ENCODE results near the gene MAD2L2. TPM values are rescaled to one million over a fixed set of nuclear protein-coding genes. Genes with fewer than 3 reads are reported as not detected.

MAD2L2 gene
- total and polyA plus RNA-seq, 9 of the 15 experiments (the other 6 are each of a cell fraction or from before 2014, with no cell fraction given), result 12.4 to 286 (median 143) TPM

DNA sequence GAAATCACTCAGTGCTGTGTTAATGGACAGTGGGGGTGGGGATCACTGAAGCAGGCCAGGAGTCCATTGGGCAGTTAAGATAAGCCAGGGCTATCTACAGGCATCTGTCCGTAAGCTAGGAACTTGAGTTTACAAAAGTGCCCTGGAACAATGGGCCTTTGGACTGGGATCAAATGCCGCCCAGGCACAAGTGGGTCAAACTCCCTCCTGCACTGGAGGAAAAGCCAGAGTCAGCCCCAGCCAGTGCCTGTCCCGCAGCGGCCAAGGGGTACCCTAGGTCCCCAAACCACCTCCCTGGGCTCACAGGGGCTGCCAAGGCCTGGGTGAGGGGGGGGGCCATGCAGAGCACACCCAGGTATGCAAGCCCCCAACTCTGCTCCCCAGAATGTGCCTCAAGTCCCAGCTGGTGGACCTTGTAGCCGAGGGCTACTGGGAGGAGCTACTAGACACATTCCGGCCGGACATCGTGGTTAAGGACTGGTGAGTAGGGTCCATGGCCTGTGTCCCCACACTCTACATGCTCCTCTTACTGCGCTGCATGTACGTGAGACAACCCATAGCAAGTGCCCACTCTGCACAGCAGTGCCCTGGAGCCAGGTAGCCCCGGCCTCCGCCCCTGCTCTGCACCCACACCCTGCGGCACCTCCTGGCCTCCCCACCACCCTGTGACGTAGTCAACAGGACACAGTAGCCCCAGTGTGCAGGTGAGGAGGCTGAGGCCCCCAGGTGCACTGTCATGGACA, 9.2 kb downstream of the MAD2L2 start (continued):
- TF ChIP-seq ZNF445 (CRISPR knock-in tag; IDR thresholded peaks at IDR 0.05; ENCODE audit: low read depth) (no peak), MTA2 (IDR thresholded peaks at IDR 0.05; ENCODE audit: low read depth) (peak; percentile 87), PCBP1 (IDR thresholded peaks at IDR 0.05; ENCODE audit: low read depth, low read length, poor library complexity, severe bottlenecking) (no peak), NFIX (CRISPR knock-in tag; IDR thresholded peaks at IDR 0.05; ENCODE audit: low read depth) (no peak), ZFP91 (CRISPR knock-in tag; IDR thresholded peaks at IDR 0.05) (no peak), ARID2 (IDR thresholded peaks at IDR 0.05) (no peak), GMEB1 (CRISPR knock-in tag; IDR thresholded peaks at IDR 0.05) (no peak), SMAD3 (CRISPR knock-in tag; conservative IDR thresholded peaks at IDR 0.05) (no peak), TGIF2 (CRISPR knock-in tag; IDR thresholded peaks at IDR 0.05) (no peak), ZSCAN32 (CRISPR knock-in tag; IDR thresholded peaks at IDR 0.05) (no peak), ZBTB8A (IDR thresholded peaks at IDR 0.05; ENCODE audit: partially characterized antibody) (no peak)
- TF ChIP-seq, protein P1, sequence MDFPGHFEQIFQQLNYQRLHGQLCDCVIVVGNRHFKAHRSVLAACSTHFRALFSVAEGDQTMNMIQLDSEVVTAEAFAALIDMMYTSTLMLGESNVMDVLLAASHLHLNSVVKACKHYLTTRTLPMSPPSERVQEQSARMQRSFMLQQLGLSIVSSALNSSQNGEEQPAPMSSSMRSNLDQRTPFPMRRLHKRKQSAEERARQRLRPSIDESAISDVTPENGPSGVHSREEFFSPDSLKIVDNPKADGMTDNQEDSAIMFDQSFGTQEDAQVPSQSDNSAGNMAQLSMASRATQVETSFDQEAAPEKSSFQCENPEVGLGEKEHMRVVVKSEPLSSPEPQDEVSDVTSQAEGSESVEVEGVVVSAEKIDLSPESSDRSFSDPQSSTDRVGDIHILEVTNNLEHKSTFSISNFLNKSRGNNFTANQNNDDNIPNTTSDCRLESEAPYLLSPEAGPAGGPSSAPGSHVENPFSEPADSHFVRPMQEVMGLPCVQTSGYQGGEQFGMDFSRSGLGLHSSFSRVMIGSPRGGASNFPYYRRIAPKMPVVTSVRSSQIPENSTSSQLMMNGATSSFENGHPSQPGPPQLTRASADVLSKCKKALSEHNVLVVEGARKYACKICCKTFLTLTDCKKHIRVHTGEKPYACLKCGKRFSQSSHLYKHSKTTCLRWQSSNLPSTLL (IDR thresholded peaks at IDR 0.05), result no peak
- TF ChIP-seq, protein P2, sequence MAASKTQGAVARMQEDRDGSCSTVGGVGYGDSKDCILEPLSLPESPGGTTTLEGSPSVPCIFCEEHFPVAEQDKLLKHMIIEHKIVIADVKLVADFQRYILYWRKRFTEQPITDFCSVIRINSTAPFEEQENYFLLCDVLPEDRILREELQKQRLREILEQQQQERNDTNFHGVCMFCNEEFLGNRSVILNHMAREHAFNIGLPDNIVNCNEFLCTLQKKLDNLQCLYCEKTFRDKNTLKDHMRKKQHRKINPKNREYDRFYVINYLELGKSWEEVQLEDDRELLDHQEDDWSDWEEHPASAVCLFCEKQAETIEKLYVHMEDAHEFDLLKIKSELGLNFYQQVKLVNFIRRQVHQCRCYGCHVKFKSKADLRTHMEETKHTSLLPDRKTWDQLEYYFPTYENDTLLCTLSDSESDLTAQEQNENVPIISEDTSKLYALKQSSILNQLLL (CRISPR knock-in tag; IDR thresholded peaks at IDR 0.05; ENCODE audit: borderline replicate concordance), result no peak
